GM12873 (cell line): ENCODE measurements around the gene TRIM7.
A peak's percentile ranks its signal among the peaks of the same experiment; 100 is the strongest.

ENCODE experiments used
- TF ChIP-seq, protein P1 (sequence below): IDR thresholded peaks from 2 replicates; pipeline ENCODE4 v1.5.1; 2012; ENCODE audit warnings: low read depth, mild to moderate bottlenecking, moderate library complexity, low read length, control low read depth; ENCODE audit not compliant: insufficient read depth; ENCODE audit errors: missing control alignments

TRIM7 gene

DNA sequence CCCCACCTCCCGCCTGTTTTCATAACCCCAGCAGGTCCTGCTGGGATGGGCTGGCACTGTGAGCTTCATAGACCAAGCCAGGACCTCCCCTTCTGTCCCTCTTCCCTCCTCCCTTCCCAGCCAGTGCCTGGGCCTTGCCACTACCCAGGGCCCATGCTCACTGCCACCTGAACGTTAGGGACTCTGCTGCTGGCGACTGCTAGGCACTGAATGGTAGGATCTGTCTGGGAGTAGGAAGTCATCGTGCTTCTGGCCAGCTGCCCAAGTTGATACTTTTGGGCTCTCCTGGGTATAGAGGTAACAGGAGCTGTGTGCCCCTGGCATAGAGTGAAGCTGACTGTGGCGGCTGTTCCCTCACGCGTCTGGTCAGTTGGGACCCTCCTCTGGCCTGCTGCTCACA lies 26.4 kb upstream of the TRIM7 start:
- TF ChIP-seq, protein P1, sequence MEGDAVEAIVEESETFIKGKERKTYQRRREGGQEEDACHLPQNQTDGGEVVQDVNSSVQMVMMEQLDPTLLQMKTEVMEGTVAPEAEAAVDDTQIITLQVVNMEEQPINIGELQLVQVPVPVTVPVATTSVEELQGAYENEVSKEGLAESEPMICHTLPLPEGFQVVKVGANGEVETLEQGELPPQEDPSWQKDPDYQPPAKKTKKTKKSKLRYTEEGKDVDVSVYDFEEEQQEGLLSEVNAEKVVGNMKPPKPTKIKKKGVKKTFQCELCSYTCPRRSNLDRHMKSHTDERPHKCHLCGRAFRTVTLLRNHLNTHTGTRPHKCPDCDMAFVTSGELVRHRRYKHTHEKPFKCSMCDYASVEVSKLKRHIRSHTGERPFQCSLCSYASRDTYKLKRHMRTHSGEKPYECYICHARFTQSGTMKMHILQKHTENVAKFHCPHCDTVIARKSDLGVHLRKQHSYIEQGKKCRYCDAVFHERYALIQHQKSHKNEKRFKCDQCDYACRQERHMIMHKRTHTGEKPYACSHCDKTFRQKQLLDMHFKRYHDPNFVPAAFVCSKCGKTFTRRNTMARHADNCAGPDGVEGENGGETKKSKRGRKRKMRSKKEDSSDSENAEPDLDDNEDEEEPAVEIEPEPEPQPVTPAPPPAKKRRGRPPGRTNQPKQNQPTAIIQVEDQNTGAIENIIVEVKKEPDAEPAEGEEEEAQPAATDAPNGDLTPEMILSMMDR: no peak

DNA sequence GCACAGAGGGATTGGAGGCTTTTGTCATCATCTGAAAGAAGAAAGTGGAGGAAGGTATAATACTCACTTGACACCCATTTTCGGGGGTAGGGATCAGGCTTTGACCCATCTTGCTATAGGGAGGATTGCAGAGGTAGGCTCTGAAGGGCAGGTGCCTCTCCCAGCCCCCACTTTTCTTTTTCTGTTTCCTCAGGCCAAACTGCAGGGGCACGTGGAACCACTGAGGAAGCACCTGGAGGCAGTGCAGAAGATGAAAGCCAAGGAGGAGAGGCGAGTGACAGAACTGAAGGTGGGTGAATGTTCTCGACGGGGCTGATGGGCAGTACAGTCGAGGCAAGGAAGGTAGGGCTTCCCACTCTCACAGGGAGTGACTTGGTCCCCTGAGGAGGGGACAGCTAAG lies 25.6 kb upstream of the TRIM7 start:
- TF ChIP-seq, protein P1: no peak

DNA sequence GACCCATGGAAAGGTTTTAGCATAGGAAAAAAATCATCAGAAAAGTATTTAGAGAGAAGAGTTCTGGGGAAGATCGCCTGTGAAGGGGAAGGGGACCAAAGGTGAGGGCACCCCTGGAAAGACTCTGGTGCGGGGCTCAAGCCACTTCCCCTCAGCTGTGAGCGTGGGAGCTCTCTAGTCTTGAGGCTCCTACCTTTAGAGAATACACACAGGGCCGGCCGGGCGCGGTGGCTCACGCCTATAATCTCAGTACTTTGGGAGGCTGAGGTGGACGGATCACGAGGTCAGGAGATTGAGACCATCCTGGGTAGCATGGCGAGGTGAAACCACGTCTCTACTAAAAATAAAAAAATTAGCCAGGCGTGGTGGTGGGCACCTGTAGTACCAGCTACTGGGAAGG lies 25.0 kb upstream of the TRIM7 start:
- TF ChIP-seq, protein P1: no peak

DNA sequence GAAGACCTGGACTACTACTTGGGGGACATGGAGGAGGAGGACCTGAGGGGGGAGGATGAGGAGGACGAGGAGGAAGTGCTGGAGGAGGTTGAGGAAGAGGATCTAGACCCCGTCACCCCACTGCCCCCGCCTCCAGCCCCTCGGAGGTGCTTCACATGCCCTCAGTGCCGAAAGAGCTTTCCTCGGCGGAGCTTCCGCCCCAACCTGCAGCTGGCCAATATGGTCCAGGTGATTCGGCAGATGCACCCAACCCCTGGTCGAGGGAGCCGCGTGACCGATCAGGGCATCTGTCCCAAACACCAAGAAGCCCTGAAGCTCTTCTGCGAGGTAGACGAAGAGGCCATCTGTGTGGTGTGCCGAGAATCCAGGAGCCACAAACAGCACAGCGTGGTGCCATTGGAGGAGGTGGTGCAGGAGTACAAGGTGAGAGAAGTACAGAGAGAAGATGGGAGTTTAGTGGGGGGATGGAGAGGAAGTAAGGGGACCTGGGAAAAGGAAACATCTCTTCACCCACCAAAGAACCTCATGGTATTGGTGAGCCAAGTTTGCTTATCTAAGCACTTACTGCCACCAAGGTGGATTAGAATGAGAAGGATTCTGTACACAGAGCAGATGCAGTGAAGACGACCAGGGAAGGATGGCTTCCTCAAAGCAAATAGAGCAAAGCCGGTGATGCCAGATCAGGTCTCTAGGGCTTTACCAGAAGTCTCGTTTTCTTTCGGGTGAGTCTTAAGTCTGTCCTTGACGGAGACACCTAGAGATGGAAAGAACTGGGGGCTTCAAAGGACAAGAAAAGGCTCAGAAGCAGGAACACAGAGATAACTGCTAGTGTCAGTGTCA lies 19.6 kb upstream of the TRIM7 start:
- TF ChIP-seq, protein P1: no peak

DNA sequence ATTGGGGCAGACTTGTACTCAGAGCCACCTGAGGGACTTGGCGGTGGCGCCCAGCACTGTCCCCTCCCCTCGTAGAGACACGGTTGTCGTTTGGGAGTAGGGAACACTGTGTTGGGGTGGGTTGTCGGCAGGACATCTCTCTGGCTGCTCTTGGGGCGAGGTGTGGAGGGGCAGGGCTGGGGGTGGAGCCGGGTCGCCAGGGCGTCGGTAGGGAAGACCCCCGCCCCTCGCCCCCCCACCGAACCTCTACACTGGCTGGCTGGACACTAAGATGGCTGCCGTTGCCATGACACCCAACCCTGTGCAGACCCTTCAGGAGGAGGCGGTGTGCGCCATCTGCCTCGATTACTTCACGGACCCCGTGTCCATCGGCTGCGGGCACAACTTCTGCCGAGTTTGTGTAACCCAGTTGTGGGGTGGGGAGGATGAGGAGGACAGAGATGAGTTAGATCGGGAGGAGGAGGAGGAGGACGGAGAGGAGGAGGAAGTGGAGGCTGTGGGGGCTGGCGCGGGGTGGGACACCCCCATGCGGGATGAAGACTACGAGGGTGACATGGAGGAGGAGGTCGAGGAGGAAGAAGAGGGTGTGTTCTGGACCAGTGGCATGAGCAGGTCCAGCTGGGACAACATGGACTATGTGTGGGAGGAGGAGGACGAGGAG lies 18.9 kb upstream of the TRIM7 start:
- TF ChIP-seq, protein P1: no peak

DNA sequence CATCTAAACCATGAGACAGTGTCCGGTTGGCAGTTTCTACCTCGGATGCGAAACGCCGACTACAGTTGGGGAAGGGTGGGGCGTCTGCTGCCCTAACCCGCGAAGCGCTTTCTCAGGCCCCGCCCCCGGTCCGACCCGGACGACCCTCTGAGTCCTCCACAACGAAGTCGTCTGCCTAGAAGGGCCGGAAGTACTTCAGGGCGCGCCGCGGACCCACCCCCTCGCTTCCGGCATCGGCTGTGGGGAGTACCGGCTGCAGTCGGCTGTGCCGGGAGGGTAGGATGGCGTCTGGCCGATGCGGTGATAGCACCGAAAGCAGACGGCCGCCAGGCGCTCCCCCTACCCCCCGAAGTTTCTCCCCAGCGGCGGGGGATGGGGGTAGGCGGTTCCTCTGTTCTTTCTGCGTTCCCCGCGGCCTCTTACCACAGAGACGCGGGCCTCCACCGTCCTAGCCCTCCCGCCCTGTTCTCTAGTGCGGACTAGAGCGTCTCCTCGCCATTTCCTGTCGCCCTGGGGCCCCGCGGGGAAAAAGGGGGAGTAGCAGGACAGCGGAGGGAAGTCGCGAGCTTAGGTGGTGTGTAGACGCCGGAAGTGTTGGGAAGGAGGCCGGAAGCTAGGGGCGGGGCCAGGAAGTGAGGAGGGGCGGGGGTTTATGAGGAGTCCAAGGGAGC lies 18.2 kb upstream of the TRIM7 start, which contains the start of gene TRIM41:
Gene TRIM41 (plus strand): TSS at position 224 of the 671 bp plus-strand sequence. CDS start 719 bp downstream, outside the sequence.
- TF ChIP-seq, protein P1: peak; percentile 5

DNA sequence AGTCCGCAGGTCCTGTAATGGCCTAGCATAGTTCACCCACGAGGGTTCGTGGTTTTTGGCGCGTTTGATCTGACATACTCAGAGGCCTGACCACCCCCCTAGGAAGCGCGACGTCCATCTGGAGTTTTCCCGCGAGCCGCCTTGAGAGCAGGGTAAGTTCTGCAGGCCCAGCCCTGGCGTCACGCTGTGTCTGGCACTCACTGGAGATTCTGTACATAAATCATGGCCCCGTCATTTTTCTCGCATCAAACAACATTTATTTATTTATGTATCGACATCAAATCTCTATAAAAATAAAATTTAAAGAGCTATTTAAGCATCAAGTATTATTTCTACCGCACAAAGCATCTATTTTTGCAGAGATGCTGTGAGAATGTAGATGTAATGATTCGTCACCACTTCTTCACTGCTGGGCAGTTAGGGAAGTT lies 17.6 kb upstream of the TRIM7 start:
- TF ChIP-seq, protein P1: peak; percentile 8
